OCI-LY7 (cell line): ENCODE data around the gene BEST2.

Experiments used
- CTCF ChIP-seq: fragments of 200-600 bp; sonication (generic); conservative IDR thresholded peaks from 2 replicates; pipeline ENCODE4 v1.5.1; 2014; ENCODE audit warnings: mild to moderate bottlenecking, antibody characterized with exemption, low read length, moderate library complexity, mixed read lengths
- EZH2phosphoT487 ChIP-seq: fragments of 200-600 bp; sonication (generic); IDR thresholded peaks from 2 replicates; pipeline ENCODE4 v1.6.1; 2018; ENCODE audit warnings: low read depth, borderline replicate concordance, mild to moderate bottlenecking, mixed run types, antibody characterized with exemption, low read length, moderate library complexity, mixed read lengths

GRCh38 chr19:12752056-12752781 lies 628 bp downstream of the BEST2 start:
- TF ChIP-seq CTCF, result no peak
- TF ChIP-seq EZH2phosphoT487, result no peak
